ENCODE results near the gene TMEM126A. TPM values are rescaled to one million over a fixed set of nuclear protein-coding genes. Genes with fewer than 3 reads are reported as not detected.
"Not testable (repeated sequence)": the region's sequence is repeated elsewhere in the genome, so short reads cannot be mapped to it uniquely, and the experiment has no call there.

Gene TMEM126A
- 10 to 100 TPM; 35.8 to 74.6 (median 68.9) TPM for polyA plus RNA-seq (ENCODE audit: low read depth in 6 of 6)

GRCh38 chr11:85647604-85648299, at the start of gene TMEM126A:
Gene TMEM126A (plus strand): TSS chr11:85647967. CDS start chr11:85650256, 2,289 bp downstream.
- H3K4me3 Mint-ChIP-seq, result peak within 1 kb of the TSS; percentile 90 to 100 (median 98)
- peaks cover 10 to 35% (median 14%) of the 10 kb centered on the region in 3 donors for H3K4me1 Mint-ChIP-seq
- no peaks in the 10 kb centered on the region for H3K36me3 Mint-ChIP-seq
- ATAC-seq (ENCODE audit: low read depth in 2 of 2) (peak; percentile 99), DNase-seq (peak; percentile 87)
- H3K27me3 Mint-ChIP-seq, result peaks cover 16 to 23% (median 21%) of the 10 kb centered on the region in 3 donors
- H3K9me3 Mint-ChIP-seq, result no peaks in the 10 kb centered on the region
- peak within 1 kb of the TSS; percentile 94 to 98 (median 96) for H3K27ac Mint-ChIP-seq

GRCh38 chr11:85599083-85599482, 48.7 kb upstream of the TMEM126A start:
- ATAC-seq (ENCODE audit: low read depth in 2 of 2) (no peak), DNase-seq (no peak)
- H3K4me3 Mint-ChIP-seq, result no peak overlapping the region
- no peaks in the 10 kb centered on the region for H3K9me3 Mint-ChIP-seq
- no peaks in the 10 kb centered on the region for H3K36me3 Mint-ChIP-seq
- H3K4me1 Mint-ChIP-seq, result no peaks in the 10 kb centered on the region
- peaks cover 0 to 11% (median 0%) of the 10 kb centered on the region in 3 donors for H3K27me3 Mint-ChIP-seq
- peak overlapping the region in 1 of 6 donors; percentile 2 for H3K27ac Mint-ChIP-seq

- peaks cover 0 to 14% (median 0%) of the 10 kb centered on the region in 7 donors for H3K9me3 Mint-ChIP-seq
- H3K27me3 Mint-ChIP-seq, result peaks cover 0 to 11% (median 0%) of the 10 kb centered on the region in 3 donors
- DNase-seq (no peak), ATAC-seq (ENCODE audit: low read depth in 2 of 2) (no peak)
- H3K4me1 Mint-ChIP-seq, result no peaks in the 10 kb centered on the region
- H3K36me3 Mint-ChIP-seq, result peaks cover 0 to 8% of the 10 kb centered on the region in 2 donors
- no peak overlapping the region for H3K4me3 Mint-ChIP-seq
- peak overlapping the region in 1 of 6 donors; percentile 8 for H3K27ac Mint-ChIP-seq
Measured at GRCh38 chr11:85602526-85603213, 45.1 kb upstream of the TMEM126A start.

- Mint-ChIP-seq H3K36me3 (peaks cover 0 to 8% of the 10 kb centered on the region in 2 donors), H3K27ac (no peak overlapping the region), H3K9me3 (peaks cover 0 to 14% (median 0%) of the 10 kb centered on the region in 7 donors), H3K4me3 (no peak overlapping the region), H3K4me1 (no peaks in the 10 kb centered on the region), H3K27me3 (peaks cover 0 to 11% (median 0%) of the 10 kb centered on the region in 3 donors)
- no peak for ATAC-seq (ENCODE audit: low read depth in 2 of 2)
- no peak for DNase-seq
Measured at GRCh38 chr11:85603220-85603619, 44.5 kb upstream of the TMEM126A start.

- H3K4me3 Mint-ChIP-seq; ATAC-seq (ENCODE audit: low read depth in 2 of 2); H3K36me3 Mint-ChIP-seq; H3K27ac Mint-ChIP-seq; H3K4me1 Mint-ChIP-seq; DNase-seq: not testable (repeated sequence)
- Mint-ChIP-seq H3K9me3 (peaks cover 0 to 14% (median 0%) of the 10 kb centered on the region in 7 donors), H3K27me3 (peaks cover 0 to 11% (median 0%) of the 10 kb centered on the region in 3 donors)
Measured at GRCh38 chr11:85606237-85606636, 41.5 kb upstream of the TMEM126A start.

GRCh38 chr11:85608621-85609020, 39.1 kb upstream of the TMEM126A start:
- H3K4me3 Mint-ChIP-seq; H3K27ac Mint-ChIP-seq; H3K4me1 Mint-ChIP-seq; H3K36me3 Mint-ChIP-seq; DNase-seq; H3K27me3 Mint-ChIP-seq; ATAC-seq (ENCODE audit: low read depth in 2 of 2): not testable (repeated sequence)
- H3K9me3 Mint-ChIP-seq, result peaks cover 0 to 15% (median under 1%) of the 10 kb centered on the region in 7 donors

GRCh38 chr11:85609286-85609685, 38.5 kb upstream of the TMEM126A start:
- H3K9me3 Mint-ChIP-seq, result peaks cover 0 to 18% (median 2%) of the 10 kb centered on the region in 7 donors
- DNase-seq; H3K27ac Mint-ChIP-seq; H3K27me3 Mint-ChIP-seq; H3K4me3 Mint-ChIP-seq; H3K4me1 Mint-ChIP-seq; ATAC-seq (ENCODE audit: low read depth in 2 of 2); H3K36me3 Mint-ChIP-seq: not testable (repeated sequence)

GRCh38 chr11:85611643-85612042, 36.1 kb upstream of the TMEM126A start:
- H3K4me3 Mint-ChIP-seq; H3K36me3 Mint-ChIP-seq; H3K27me3 Mint-ChIP-seq; H3K27ac Mint-ChIP-seq; ATAC-seq (ENCODE audit: low read depth in 2 of 2); DNase-seq; H3K4me1 Mint-ChIP-seq: not testable (repeated sequence)
- peaks cover 0 to 10% (median 2%) of the 10 kb centered on the region in 7 donors for H3K9me3 Mint-ChIP-seq

- no peak for ATAC-seq (ENCODE audit: low read depth in 2 of 2)
- no peak overlapping the region for H3K4me3 Mint-ChIP-seq
- H3K27ac Mint-ChIP-seq, result no peak overlapping the region
- peaks cover 0 to 3% (median 0%) of the 10 kb centered on the region in 3 donors for H3K4me1 Mint-ChIP-seq
- no peak for DNase-seq
- no peaks in the 10 kb centered on the region for H3K9me3 Mint-ChIP-seq
- peaks cover 4 to 7% of the 10 kb centered on the region in 2 donors for H3K36me3 Mint-ChIP-seq
- peaks cover 0 to 4% (median 0%) of the 10 kb centered on the region in 3 donors for H3K27me3 Mint-ChIP-seq
Measured at GRCh38 chr11:85619499-85619898, 28.3 kb upstream of the TMEM126A start.

GRCh38 chr11:85620256-85620655, 27.5 kb upstream of the TMEM126A start:
- no peak overlapping the region for H3K27ac Mint-ChIP-seq
- no peak for DNase-seq
- no peak overlapping the region for H3K4me3 Mint-ChIP-seq
- H3K36me3 Mint-ChIP-seq, result peaks cover 4 to 7% of the 10 kb centered on the region in 2 donors
- ATAC-seq (ENCODE audit: low read depth in 2 of 2), result no peak
- no peaks in the 10 kb centered on the region for H3K9me3 Mint-ChIP-seq
- H3K4me1 Mint-ChIP-seq, result peaks cover 0 to 3% (median under 1%) of the 10 kb centered on the region in 3 donors
- peaks cover 0 to 4% (median 0%) of the 10 kb centered on the region in 3 donors for H3K27me3 Mint-ChIP-seq

- peak overlapping the region in 7 of 8 donors; percentile 95 to 100 (median 99) for H3K4me3 Mint-ChIP-seq
- H3K27me3 Mint-ChIP-seq, result no peaks in the 10 kb centered on the region
- ATAC-seq (ENCODE audit: low read depth in 2 of 2), result no peak
- H3K9me3 Mint-ChIP-seq, result no peaks in the 10 kb centered on the region
- H3K4me1 Mint-ChIP-seq, result peaks cover 22 to 45% (median 26%) of the 10 kb centered on the region in 3 donors
- H3K27ac Mint-ChIP-seq, result peak overlapping the region in 2 of 6 donors; percentile 54 to 97
- peaks cover 2 to 9% of the 10 kb centered on the region in 2 donors for H3K36me3 Mint-ChIP-seq
- DNase-seq, result no peak
Measured at GRCh38 chr11:85626496-85626895, 21.3 kb upstream of the TMEM126A start.

GRCh38 chr11:85627332-85627997, 20.3 kb upstream of the TMEM126A start, which contains the start of gene DLG2:
Gene DLG2 (minus strand): TSS chr11:85627344.
- Mint-ChIP-seq H3K36me3 (peaks cover 0 to 10% of the 10 kb centered on the region in 2 donors), H3K27me3 (no peaks in the 10 kb centered on the region), H3K27ac (peak within 1 kb of the TSS; percentile 92 to 99 (median 97)), H3K4me3 (peak within 1 kb of the TSS; percentile 95 to 100 (median 99)), H3K4me1 (peaks cover 22 to 45% (median 26%) of the 10 kb centered on the region in 3 donors), H3K9me3 (no peaks in the 10 kb centered on the region)
- peak in 1 of 2 donors; percentile 1 for ATAC-seq (ENCODE audit: low read depth in 2 of 2)
- no peak for DNase-seq

Data from naive B cell (primary cell).